GM12892 (cell line): ENCODE results near the gene TAS1R3.

Source experiments
- POLR2A ChIP-seq: IDR thresholded peaks from 2 replicates; pipeline ENCODE4 v1.6.1; 2011; ENCODE audit warnings: low read depth, low read length, control low read depth
- POLR2AphosphoS5 ChIP-seq: IDR thresholded peaks from 2 replicates; pipeline ENCODE4 v1.6.1; 2011; ENCODE audit warnings: low read depth, low read length, control low read depth
- TAF1 ChIP-seq: IDR thresholded peaks from 2 replicates; pipeline ENCODE4 v1.6.1; 2011; ENCODE audit warnings: low read depth, mild to moderate bottlenecking, control low read depth, low read length, borderline replicate concordance

- peak; percentile 43; the same call in 1 of the 2 replicates for TF ChIP-seq POLR2A
- TF ChIP-seq POLR2AphosphoS5 = no peak
- no peak for TF ChIP-seq TAF1
Observed at GRCh38 chr1:1305300-1306069, 25.6 kb upstream of the TAS1R3 start.
